H1 (cell line): ENCODE measurements around the gene COL27A1.

ENCODE experiments used
- POLR2AphosphoS5 ChIP-seq: IDR thresholded peaks from 2 replicates; pipeline ENCODE4 v1.6.1; 2011; ENCODE audit warnings: low read depth, low read length
- RBBP5 ChIP-seq: IDR thresholded peaks from 2 replicates; pipeline ENCODE4 v1.7.1; 2012; ENCODE audit warnings: low read depth, mild to moderate bottlenecking, inconsistent platforms, low read length, moderate library complexity, borderline replicate concordance
- TF ChIP-seq, protein P1 (sequence below), 3 experiments: IDR thresholded peaks; 1 replicate in 2 of 3; 2 replicates in 1 of 3; pipeline versions ENCODE4 v1.5.1 to v1.6.1; 2011; ENCODE audit warnings: low read length in 3 of 3, mild to moderate bottlenecking in 3 of 3, inconsistent platforms in 2 of 3, low read depth in 1 of 3, moderate library complexity in 1 of 3; ENCODE audit not compliant: insufficient read depth in 1 of 3; ENCODE audit errors: control extremely low read depth in 1 of 3

- TF ChIP-seq POLR2AphosphoS5 (no peak), RBBP5 (no peak)
- TF ChIP-seq, protein P1, sequence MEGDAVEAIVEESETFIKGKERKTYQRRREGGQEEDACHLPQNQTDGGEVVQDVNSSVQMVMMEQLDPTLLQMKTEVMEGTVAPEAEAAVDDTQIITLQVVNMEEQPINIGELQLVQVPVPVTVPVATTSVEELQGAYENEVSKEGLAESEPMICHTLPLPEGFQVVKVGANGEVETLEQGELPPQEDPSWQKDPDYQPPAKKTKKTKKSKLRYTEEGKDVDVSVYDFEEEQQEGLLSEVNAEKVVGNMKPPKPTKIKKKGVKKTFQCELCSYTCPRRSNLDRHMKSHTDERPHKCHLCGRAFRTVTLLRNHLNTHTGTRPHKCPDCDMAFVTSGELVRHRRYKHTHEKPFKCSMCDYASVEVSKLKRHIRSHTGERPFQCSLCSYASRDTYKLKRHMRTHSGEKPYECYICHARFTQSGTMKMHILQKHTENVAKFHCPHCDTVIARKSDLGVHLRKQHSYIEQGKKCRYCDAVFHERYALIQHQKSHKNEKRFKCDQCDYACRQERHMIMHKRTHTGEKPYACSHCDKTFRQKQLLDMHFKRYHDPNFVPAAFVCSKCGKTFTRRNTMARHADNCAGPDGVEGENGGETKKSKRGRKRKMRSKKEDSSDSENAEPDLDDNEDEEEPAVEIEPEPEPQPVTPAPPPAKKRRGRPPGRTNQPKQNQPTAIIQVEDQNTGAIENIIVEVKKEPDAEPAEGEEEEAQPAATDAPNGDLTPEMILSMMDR (IDR thresholded peaks at IDR 0.05; ENCODE audit: control extremely low read depth in 1 of 3, insufficient read depth in 1 of 3, low read depth in 1 of 3, low read length in 3 of 3): no peak
Observed at GRCh38 chr9:114272739-114273431, 117.5 kb downstream of the COL27A1 start.
